WTC11 (cell line): ENCODE data around the gene ARMC6.
"Not testable (repeated sequence)": the region's sequence is repeated elsewhere in the genome, so short reads cannot be mapped to it uniquely, and the experiment has no call there.

Experiments used
- CTCF ChIP-seq: fragments of 200-600 bp; IDR thresholded peaks from 2 replicates; pipeline ENCODE4 v1.8.0; 2022; ENCODE audit warnings: antibody characterized with exemption
- FOXJ3 ChIP-seq: sonication (generic); formaldehyde crosslinking; IDR thresholded peaks from 2 replicates; pipeline ENCODE4 v1.9.0; 2021; ENCODE audit warnings: missing genetic modification reagents, mild to moderate bottlenecking, borderline replicate concordance

- not testable (repeated sequence) for TF ChIP-seq CTCF; FOXJ3 (CRISPR knock-in tag)
Observed at GRCh38 chr19:19023376-19023775, 10.0 kb upstream of the ARMC6 start.
